ENCODE results near the gene LSR.

The LSR gene

GRCh38 chr19:35248310-35249145 is at the start of gene LSR:
TSS of gene LSR (plus strand) at chr19:35249002. CDS start at chr19:35249023, 21 bp downstream.
- peak; percentile 96 for ATAC-seq
- H3K9me3 Mint-ChIP-seq, result peaks cover 4% of the 10 kb centered on the region
- peak within 1 kb of the TSS; percentile 91 for H3K27ac Mint-ChIP-seq
- H3K36me3 Mint-ChIP-seq, result peaks cover 22% of the 10 kb centered on the region
- H3K4me1 Mint-ChIP-seq, result peaks cover 39% of the 10 kb centered on the region
- H3K4me3 Mint-ChIP-seq, result peak within 1 kb of the TSS; percentile 75
- no peaks in the 10 kb centered on the region for H3K27me3 Mint-ChIP-seq

GRCh38 chr19:35199481-35199880 is 49.3 kb upstream of the LSR start:
- Mint-ChIP-seq H3K27ac (peak overlapping the region; percentile 6), H3K36me3 (no peaks in the 10 kb centered on the region), H3K4me1 (peaks cover 26% of the 10 kb centered on the region), H3K4me3 (no peak overlapping the region), H3K9me3 (no peaks in the 10 kb centered on the region), H3K27me3 (no peaks in the 10 kb centered on the region)
- ATAC-seq, result no peak

DNA sequence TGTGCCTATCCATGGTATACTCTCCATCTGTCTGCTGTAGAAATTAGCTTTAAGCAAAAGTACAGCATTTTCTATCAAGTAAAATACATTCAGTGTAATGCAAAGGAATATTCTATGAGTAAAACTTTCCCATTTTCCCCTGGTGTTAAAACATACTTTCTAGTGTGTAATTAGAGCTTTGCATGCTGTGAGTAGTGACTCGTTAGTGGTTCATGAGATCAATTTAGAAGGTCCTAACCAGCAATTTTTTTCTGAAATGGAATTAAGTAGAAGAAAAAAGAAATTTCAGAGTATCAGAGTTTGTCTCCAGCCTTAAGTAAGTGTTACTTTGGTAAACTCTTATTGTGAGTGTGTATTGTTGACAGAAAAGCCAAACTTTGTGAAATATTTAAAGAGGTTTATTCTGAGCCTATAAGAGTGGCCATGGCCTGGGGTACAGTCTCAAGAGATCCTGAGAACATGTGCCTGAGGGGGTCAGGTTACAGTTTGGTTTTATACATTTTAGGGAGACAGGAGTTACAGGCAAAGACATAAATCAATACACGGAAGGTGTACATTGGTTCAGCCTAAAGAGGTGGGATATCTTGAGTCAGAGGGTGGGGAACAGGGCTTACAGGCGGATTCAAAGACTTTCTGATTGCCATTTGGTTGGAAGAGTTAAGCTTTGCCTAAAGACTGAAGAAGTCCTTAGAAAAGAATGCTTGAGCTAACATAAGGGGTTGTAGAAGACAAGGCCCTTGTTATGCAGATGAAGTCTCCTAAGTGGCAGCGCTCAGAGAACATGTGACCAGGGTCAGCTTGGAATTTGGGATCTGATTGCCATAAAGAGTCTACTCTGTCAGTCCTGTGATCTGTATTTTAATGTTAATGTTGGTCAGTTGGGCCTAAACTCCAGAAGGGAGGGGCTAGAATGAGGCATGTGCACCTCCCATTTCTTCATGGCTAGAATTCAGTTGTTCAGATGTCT is 45.8 kb upstream of the LSR start:
- Mint-ChIP-seq H3K36me3 (no peaks in the 10 kb centered on the region), H3K27me3 (no peaks in the 10 kb centered on the region), H3K4me1 (peaks cover 56% of the 10 kb centered on the region), H3K4me3 (no peak overlapping the region), H3K9me3 (no peaks in the 10 kb centered on the region), H3K27ac (peak overlapping the region; percentile 75)
- no peak for ATAC-seq

- Mint-ChIP-seq H3K36me3 (no peaks in the 10 kb centered on the region), H3K27ac (peak overlapping the region; percentile 75), H3K4me3 (no peak overlapping the region), H3K9me3 (no peaks in the 10 kb centered on the region), H3K4me1 (peaks cover 69% of the 10 kb centered on the region), H3K27me3 (no peaks in the 10 kb centered on the region)
- ATAC-seq, result peak; percentile 90
Observed at GRCh38 chr19:35204799-35205732, 43.7 kb upstream of the LSR start.

GRCh38 chr19:35205733-35206323 is 43.0 kb upstream of the LSR start:
- Mint-ChIP-seq H3K36me3 (no peaks in the 10 kb centered on the region), H3K27ac (peak overlapping the region; percentile 75), H3K4me3 (peak overlapping the region; percentile 21), H3K27me3 (no peaks in the 10 kb centered on the region), H3K9me3 (no peaks in the 10 kb centered on the region), H3K4me1 (peaks cover 73% of the 10 kb centered on the region)
- peak; percentile 3 for ATAC-seq

DNA sequence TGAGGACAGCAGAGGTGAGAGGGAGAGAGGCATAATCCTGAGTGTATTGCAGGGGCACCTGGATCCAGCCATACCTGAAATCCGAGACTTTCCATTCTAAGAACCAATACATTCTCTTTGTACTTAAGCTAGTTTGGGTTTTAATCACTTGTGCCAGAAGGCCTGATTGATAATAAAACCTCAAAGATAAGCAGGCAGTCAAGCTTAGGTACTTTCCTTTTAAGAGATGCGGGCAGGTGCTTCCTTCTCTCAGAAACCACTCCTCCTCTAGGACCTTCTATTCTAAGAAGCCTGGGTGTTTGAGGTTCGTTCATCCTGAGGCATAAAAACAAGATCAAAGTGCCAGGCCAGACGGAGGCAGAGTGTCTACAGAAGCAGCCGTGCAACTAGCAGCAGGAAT is 42.4 kb upstream of the LSR start:
- no peaks in the 10 kb centered on the region for H3K36me3 Mint-ChIP-seq
- ATAC-seq, result peak; percentile 87
- H3K27me3 Mint-ChIP-seq, result no peaks in the 10 kb centered on the region
- H3K4me3 Mint-ChIP-seq, result peak overlapping the region; percentile 45
- peaks cover 75% of the 10 kb centered on the region for H3K4me1 Mint-ChIP-seq
- peak overlapping the region; percentile 75 for H3K27ac Mint-ChIP-seq
- no peaks in the 10 kb centered on the region for H3K9me3 Mint-ChIP-seq

DNA sequence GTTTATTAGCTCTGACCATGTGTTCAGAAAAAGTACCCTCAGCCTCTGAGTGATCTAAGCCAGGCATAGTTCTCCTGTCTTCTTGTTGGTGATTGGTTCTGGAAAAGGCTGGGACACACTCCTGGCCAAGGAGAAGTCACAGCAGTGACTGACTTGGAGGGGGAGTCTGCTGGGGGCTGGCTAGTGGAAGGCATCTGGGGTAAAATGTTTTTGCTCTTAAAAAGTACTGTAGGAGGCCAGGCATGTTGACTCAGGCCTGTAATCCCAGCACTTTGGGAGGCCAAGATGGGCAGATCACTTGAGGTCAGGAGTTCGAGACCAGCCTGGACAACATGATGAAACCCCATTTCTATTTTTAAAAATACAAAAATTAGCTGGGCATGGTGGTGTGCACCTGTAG is 41.9 kb upstream of the LSR start:
- peak overlapping the region; percentile 75 for H3K27ac Mint-ChIP-seq
- peaks cover 76% of the 10 kb centered on the region for H3K4me1 Mint-ChIP-seq
- peak; percentile 21 for ATAC-seq
- H3K36me3 Mint-ChIP-seq, result no peaks in the 10 kb centered on the region
- H3K27me3 Mint-ChIP-seq, result no peaks in the 10 kb centered on the region
- peak overlapping the region; percentile 45 for H3K4me3 Mint-ChIP-seq
- H3K9me3 Mint-ChIP-seq, result no peaks in the 10 kb centered on the region

DNA sequence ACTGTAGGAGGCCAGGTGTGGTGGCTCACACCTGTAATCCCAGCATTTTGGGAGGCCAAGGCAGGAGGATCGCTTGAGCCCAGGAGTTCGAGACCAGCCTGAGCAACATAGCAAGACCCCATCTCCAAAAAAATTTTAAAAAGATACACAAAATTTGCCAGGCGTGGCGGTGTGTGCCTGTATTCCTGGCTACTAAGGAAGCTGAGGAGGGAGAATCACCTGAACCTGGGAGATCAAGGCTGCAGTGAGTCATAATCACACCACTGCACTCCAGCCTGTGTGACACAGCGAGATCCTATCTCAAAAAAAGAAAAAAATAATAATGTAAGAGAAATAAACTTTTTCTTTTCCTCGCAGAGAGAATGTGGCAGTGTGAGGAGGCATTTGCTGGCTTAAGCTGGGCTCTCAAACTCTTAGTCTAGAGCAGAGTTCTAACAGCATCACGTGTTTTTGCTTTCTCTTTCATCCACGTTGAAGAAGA is 41.4 kb upstream of the LSR start:
- peak overlapping the region; percentile 75 for H3K27ac Mint-ChIP-seq
- peaks cover 81% of the 10 kb centered on the region for H3K4me1 Mint-ChIP-seq
- peaks cover 2% of the 10 kb centered on the region for H3K9me3 Mint-ChIP-seq
- H3K4me3 Mint-ChIP-seq, result no peak overlapping the region
- no peaks in the 10 kb centered on the region for H3K27me3 Mint-ChIP-seq
- H3K36me3 Mint-ChIP-seq, result peaks cover 4% of the 10 kb centered on the region
- no peak for ATAC-seq

GRCh38 chr19:35208121-35208520 is 40.7 kb upstream of the LSR start:
- H3K36me3 Mint-ChIP-seq, result peaks cover 5% of the 10 kb centered on the region
- H3K27me3 Mint-ChIP-seq, result no peaks in the 10 kb centered on the region
- ATAC-seq, result no peak
- peaks cover 2% of the 10 kb centered on the region for H3K9me3 Mint-ChIP-seq
- H3K4me3 Mint-ChIP-seq, result no peak overlapping the region
- peaks cover 84% of the 10 kb centered on the region for H3K4me1 Mint-ChIP-seq
- H3K27ac Mint-ChIP-seq, result peak overlapping the region; percentile 75

DNA sequence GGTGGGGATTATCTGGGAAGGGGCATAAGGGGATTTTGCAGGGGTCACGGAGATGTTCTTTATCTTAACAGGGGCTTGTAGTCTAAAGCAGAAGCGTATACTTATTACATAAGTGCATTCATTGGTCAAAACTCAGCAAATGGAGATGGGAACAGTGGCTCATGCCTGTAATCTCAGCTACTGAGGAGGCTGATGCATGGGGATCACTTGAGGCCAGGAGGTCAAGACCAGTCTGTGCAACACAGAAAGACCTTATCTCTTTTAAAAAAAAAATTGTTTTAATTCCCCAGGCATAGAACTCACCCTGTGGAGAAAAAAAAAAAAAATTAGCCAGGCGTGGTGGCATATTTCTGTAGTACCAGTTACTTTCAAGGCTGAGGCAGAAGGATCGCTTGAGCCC is 39.2 kb upstream of the LSR start:
- H3K4me1 Mint-ChIP-seq, result peaks cover 84% of the 10 kb centered on the region
- peaks cover 2% of the 10 kb centered on the region for H3K9me3 Mint-ChIP-seq
- peak overlapping the region; percentile 75 for H3K27ac Mint-ChIP-seq
- no peaks in the 10 kb centered on the region for H3K27me3 Mint-ChIP-seq
- H3K36me3 Mint-ChIP-seq, result peaks cover 5% of the 10 kb centered on the region
- no peak for ATAC-seq
- no peak overlapping the region for H3K4me3 Mint-ChIP-seq

GRCh38 chr19:35211545-35212230 is 37.1 kb upstream of the LSR start:
- H3K9me3 Mint-ChIP-seq, result peaks cover 2% of the 10 kb centered on the region
- H3K4me3 Mint-ChIP-seq, result peak overlapping the region; percentile 68
- no peaks in the 10 kb centered on the region for H3K27me3 Mint-ChIP-seq
- H3K4me1 Mint-ChIP-seq, result peaks cover 84% of the 10 kb centered on the region
- H3K27ac Mint-ChIP-seq, result peak overlapping the region; percentile 75
- H3K36me3 Mint-ChIP-seq, result peaks cover 5% of the 10 kb centered on the region
- peak; percentile 39 for ATAC-seq

GRCh38 chr19:35212241-35212640 is 36.6 kb upstream of the LSR start:
- peak overlapping the region; percentile 68 for H3K4me3 Mint-ChIP-seq
- H3K36me3 Mint-ChIP-seq, result peaks cover 5% of the 10 kb centered on the region
- peaks cover 2% of the 10 kb centered on the region for H3K9me3 Mint-ChIP-seq
- peak overlapping the region; percentile 75 for H3K27ac Mint-ChIP-seq
- ATAC-seq, result no peak
- H3K27me3 Mint-ChIP-seq, result no peaks in the 10 kb centered on the region
- peaks cover 83% of the 10 kb centered on the region for H3K4me1 Mint-ChIP-seq

GRCh38 chr19:35213663-35214632 is 34.9 kb upstream of the LSR start:
- peak overlapping the region; percentile 75 for H3K27ac Mint-ChIP-seq
- peaks cover 73% of the 10 kb centered on the region for H3K4me1 Mint-ChIP-seq
- peak; percentile 93 for ATAC-seq
- H3K9me3 Mint-ChIP-seq, result peaks cover 2% of the 10 kb centered on the region
- H3K27me3 Mint-ChIP-seq, result no peaks in the 10 kb centered on the region
- H3K4me3 Mint-ChIP-seq, result peak overlapping the region; percentile 47
- H3K36me3 Mint-ChIP-seq, result peaks cover 5% of the 10 kb centered on the region

All from stimulated activated memory B cell treated with anti-CD40 and anti-IgM and Interleukin-4, amounts not matched to agents 10 μg/mL and 1 μg/mL and 100 μg/mL, for 72 hours (primary cell).